Measurements from ENCODE around the gene ZDHHC12.

The ZDHHC12 gene

DNA sequence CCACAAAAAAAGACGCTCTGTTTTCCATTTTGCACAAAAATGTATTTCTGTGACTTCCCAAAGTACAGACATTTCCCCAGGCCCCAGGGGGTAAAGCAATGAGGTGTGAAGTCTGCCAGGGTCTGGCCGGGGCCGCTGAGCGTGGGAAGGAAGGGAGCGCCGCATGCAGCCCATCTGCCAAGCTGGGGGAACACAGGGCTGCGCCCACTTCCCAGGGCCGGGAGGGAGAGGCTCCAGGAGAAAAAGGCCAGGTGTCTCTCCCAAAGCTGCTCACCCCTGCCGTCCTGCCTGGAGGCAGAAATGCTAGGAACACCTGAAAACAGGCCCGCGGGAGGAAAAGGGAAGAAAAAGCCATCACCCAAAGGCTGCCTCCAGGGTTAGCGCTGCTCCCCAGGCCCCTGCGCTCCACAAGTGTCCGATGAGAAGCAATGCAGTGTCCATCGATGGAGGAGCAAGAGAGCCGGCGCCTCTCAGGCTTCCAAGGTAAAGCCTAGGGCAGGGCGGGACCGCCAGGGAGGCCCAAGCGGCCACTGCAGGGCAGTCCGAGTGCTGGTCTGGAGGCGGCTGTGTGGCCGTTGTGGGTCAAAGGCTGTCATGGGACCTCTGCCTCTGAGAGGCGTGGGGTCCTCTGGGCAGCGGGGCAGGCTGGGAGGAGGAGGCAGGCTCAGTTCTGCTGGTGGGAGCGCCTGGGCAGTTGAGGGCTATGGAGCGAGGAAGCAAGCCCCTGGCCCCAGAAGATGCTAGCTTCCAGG, 6.0 kb upstream of the ZDHHC12 start:
- DNase-seq = no peak

DNA sequence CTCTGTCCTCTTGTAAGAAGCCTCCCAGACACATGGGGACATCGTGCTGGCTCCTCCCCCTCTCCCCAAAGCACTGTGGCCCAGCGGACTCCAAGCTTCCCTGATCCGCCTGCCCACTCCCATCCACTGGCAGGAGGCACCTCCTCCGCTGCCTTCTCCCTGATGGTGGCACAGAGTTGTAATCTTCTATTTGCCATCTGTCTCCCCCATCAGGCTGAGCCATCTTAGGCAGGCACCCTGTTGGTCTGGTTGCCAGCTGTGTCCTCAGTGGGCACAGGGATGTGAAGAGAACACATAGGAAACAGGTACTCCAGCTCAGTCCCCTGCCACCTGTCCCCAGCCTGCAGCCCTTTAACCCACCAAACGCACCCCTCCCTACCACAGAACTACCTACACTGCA, 5.4 kb upstream of the ZDHHC12 start:
- DNase-seq = no peak

DNA sequence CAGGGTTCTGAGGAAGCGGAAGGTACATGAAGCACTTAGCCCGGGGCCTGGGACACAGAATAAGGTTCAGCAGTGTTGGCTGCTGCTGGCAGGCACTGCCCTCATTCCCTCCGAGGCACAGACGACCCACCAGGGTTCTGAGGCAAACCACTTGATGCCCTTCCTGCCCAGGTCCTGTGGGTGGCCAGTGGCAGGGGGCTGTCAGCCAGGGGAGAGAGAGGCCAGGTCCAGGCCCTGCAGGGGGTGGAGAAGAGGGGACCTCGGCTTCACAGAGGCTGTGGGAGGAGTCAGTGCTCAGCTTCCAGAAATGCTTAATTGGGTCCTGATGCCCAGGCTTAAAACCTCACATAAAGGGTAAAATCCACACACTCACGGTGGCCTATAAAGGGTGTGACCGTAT, 4.4 kb upstream of the ZDHHC12 start:
- no peak for DNase-seq

GRCh38 chr9:128727640-128728248, 3.8 kb upstream of the ZDHHC12 start:
- no peak for DNase-seq

GRCh38 chr9:128724744-128725211, 851 bp upstream of the ZDHHC12 start:
- DNase-seq = no peak

- DNase-seq = no peak
These were observed 518 bp downstream of the ZDHHC12 start for GRCh38 chr9:128723352-128723865.

DNA sequence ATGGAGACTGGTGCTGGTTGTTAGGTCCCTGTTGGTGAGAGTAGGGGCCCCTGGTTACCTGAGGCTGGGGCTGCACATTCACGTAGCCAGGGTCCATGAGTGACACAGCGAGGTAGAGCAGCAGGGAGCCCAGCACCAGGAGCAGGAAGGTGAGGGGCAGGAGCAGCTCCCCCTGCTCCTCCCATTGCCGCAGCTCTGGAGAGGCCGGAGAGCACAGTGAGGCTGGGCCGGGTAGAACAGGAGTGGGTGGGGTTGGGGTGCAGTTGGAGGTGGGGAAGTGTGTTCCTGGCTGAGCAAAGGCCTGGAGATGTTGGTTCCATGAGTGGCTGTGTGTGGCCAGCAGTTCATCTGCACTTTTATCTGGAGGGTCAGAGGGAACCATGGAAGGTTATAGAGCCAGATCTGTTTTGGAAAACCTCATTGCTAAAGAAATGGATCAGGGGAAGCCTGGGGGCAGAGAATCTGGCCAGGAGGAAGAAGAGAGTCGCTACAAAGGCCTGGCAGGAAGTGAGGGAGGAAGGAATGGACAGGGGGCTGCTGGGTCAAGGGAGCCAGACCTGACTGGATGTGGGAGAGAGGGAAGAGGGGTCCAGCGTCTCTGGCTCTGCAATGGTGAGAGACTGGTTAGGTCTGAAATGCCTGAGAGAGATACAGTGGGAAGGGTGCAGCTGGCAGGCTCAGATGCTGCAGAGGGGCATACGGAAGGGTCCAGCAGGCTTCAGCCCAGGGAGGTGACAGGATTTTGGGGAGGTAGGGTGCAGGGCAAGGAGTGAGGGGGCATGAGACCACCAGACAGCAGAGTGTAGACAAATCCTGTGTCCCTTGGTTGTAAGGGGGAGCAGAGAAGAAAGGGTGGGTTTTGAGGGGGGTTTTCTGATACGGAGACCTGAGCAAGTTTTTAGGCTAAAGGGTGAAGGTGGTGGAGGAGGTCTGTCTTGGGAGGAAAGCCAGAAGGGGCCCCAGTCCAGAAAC, 1.3 kb downstream of the ZDHHC12 start:
- no peak for DNase-seq

DNA sequence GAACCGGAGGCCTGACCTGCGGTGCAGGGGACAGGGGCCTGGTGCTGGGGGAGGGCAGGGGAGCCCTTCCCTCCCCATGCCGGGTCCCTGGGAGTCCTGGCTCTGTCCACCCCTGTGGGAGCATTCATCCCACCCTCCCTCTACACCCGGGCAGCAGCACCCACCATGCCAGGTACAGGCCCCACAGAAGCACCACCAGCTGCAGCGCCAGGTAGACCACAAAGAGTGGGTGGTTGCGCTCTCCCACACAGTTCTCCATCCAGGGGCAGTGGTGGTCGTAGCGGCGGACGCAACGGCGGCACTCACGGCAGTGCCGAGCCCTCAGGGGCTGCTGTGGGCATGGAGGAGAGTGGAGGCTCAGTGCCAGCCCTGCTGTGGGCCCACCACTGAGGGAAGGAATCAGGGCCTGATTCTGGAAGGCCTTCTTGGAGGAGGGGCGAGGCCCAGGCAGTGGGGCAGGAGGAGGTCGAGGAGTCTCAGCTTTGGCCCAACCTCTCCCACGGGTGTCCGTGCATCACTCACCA, 2.4 kb downstream of the ZDHHC12 start:
- DNase-seq = no peak

DNA sequence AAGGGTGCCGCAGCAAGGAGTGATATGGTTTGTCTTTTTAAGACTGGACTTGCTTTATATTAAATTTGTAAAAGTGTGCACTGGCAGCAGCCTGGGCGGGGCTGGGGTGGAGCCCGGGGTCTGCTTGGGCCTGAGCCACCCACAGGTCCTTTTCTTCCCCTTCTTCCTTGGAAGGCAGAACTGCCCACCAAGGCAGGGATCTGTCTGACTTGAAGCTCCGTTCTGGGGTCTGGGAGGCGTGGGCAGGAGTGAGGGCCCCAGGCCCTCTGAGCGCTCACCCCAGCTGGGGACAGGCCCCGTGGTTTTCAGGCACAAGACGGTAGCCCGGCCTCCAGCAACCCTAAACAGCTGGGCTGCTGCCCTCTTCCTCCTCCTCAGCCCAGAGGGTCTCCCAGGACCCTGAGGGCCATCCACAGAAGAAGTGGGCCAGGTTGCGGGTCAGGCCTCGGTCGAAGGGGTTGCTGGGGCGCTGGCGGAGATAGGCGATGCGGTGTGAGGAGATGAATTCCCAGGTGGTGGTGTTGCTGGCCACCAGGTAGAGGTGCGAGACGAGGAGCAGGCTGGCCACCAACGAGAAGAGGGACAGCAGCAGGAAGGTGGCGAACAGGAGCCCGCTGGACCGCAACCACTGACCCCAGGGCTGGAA, 3.0 kb downstream of the ZDHHC12 start:
- no peak for DNase-seq

DNA sequence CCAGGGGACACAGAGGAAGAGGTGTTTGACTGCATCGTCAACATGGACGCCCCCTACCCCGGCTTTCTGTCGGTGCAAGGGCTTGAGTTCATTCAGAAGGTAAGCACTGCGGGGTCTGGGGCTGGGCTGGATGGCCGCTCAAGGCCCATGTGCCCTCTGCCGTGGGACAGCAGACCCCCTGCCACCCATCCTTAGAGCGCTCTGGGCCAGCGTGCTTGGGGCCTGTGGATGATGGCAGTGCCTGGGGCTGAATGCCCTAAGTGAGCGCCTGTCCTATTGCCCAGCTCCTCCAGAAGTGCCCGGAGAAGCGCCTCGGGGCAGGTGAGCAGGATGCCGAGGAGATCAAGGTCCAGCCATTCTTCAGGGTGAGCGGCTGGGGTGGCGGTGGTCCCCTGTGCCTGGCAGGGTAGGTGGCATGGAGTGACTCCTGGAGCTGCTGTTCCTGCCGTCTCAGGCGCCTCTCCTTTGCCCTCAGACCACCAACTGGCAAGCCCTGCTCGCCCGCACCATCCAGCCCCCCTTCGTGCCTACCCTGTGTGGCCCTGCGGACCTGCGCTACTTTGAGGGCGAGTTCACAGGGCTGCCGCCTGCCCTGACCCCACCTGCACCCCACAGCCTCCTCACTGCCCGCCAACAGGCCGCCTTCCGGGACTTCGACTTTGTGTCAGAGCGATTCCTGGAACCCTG, 3.9 kb downstream of the ZDHHC12 start:
- DNase-seq = no peak

GRCh38 chr9:128718475-128718874, 5.5 kb downstream of the ZDHHC12 start:
- DNase-seq = no peak

GRCh38 chr9:128718047-128718446, 5.9 kb downstream of the ZDHHC12 start:
- no peak for DNase-seq

- DNase-seq = no peak
These were observed 7.2 kb downstream of the ZDHHC12 start for GRCh38 chr9:128716581-128717254.

DNA sequence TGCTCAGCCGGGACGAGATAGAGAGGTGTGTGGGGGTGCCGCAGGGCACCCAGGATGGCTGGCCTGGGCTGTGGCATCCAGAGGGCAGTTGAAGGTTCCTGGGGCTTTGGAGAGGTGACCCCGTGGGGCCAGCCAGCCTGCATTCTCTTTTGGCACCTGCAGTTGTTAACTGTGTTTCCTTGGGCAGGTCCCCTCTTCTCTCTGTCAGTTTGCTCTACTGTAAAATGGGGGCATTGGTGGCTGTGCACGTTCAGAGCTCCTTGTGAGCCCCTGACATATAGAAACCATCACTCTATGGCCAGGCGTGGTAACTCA, 8.5 kb downstream of the ZDHHC12 start:
- DNase-seq = no peak

DNA sequence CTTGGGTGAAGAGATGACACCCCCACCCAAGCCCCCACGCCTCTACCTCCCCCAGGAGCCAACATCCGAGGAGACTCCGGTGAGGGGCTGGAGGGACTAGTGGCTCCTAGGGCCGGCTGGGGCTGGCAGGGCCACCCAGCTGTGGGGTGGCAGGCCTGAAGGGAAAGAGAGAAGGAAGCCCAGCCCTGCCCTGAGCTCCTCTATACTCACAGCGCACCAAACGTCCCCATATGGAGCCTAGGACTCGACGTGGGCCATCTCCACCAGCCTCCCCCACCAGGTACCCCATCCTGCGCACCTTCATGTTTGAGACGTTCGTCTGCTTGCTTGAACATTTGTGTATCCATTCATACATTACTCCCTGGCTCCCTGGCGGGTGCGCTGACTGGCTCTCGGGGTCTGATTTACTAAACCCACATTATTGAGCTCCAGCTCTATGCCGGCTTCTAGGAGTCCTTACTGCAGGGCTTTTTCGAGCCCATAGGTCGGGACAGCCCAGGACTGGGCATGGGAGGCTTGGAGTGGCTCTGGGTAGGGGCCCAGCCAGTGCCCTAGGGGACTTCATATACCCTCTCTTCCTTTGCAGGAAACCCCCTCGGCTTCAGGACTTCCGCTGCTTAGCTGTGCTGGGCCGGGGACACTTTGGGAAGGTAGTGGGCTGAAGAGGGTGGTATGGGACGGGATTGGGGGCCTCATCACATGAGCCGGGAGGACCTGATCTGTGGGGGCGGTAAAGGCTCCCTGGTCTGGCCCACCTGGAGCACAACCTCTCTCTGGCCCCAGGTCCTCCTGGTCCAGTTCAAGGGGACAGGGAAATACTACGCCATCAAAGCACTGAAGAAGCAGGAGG, 9.1 kb downstream of the ZDHHC12 start:
- DNase-seq = no peak

DNA sequence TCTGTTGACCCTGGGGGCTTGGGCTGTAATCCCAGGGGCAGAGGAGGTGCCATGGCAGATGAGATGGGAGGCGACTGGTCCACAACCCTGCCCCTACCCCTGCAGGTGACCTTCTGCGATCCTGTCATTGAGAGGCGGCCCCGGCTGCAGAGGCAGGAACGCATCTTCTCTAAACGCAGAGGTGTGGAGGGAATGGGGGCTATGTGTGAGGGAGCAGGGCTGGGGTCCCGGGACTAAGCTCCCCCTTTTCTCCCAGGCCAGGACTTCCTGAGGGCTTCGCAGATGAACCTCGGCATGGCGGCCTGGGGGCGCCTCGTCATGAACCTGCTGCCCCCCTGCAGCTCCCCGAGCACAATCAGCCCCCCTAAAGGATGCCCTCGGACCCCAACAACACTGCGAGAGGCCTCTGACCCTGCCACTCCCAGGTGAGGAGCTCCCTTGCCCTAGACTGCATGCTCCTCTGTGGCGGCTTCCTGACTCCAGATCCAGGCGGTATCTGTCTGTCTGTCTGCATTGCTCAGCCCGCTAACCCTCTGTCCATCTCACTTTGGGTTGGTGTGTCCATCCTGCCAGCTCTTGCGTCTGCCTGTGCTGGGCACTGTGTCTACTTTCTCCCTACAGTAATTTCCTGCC, 9.9 kb downstream of the ZDHHC12 start:
- DNase-seq = no peak

GRCh38 chr9:128713411-128713780, 10.5 kb downstream of the ZDHHC12 start:
- DNase-seq = no peak

- DNase-seq = no peak
These were observed 11.2 kb downstream of the ZDHHC12 start for GRCh38 chr9:128712451-128713410.

DNA sequence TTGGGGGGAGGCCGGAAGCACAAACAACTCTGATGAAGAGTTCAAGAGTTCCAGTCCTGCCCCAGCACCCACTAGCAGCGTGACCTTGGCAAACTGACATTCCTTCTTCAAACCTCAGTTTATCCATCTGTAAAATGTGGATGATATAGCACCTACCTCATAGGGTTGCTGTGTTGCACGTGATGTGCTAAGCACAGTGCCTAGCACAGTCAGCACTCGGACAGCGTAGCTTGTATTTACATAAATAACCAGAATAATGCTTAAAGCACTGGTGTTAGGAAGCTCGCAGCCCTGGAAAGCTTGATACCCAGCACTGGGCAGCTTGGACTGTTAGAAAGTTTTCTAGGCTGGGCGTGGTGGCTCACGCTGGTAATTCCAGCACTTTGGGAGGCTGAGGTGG, 16.5 kb downstream of the ZDHHC12 start:
- no peak for DNase-seq
